Measurements from ENCODE around the gene CPZ. TPM values are rescaled to one million over a fixed set of nuclear protein-coding genes. Genes with fewer than 3 reads are reported as not detected.

CPZ gene
- total RNA-seq, 1 experiment from 2014 or later, result 4.1 TPM

DNA sequence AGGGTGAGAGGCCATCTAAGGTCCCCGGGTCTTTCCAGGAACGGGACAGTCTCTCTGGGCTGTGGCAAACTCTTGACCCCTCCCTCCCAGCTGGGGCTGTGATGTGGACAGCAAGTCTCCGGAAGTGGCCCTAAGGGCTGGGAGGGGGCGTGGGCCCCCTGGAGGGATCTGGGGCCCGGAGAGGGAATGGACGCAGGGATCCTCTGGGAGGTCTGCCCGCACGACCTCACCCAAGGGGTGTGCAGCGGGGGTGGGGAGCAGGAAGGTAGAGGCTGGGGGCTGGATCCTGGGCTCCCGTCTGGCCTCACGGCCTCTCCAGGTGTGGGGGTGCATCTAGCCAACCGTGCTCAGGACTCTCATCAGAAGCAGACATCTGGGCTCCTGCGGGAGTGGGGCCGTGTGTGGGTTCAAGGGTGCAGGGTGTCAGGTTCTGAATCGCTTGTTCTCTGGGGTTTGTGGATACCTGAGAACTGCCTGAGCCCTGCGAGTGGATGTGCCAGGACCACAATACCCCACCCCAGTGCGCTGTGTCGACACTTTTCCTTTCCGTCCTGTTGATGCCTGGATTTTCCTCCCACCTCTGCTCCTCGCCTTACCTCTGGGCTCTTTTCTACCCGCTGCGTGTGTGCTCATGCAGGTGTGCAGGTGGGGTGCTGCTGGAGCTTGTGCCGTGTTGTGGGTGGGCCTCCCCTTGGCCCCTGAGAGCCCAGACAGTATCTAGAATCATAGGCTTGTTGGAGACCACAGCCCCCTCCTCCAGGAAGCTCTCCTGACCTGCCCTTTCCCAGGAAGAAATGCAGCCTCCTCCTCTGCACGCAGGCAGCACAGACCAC is 915 bp downstream of the CPZ start:
- DNase-seq (ENCODE audit: low read depth), result no peak

GRCh38 chr4:8594097-8595038 is 1.8 kb downstream of the CPZ start:
- DNase-seq (ENCODE audit: low read depth), result peak; percentile 76

- no peak for DNase-seq (ENCODE audit: low read depth)
These were observed 2.9 kb downstream of the CPZ start for GRCh38 chr4:8595237-8596087.

DNA sequence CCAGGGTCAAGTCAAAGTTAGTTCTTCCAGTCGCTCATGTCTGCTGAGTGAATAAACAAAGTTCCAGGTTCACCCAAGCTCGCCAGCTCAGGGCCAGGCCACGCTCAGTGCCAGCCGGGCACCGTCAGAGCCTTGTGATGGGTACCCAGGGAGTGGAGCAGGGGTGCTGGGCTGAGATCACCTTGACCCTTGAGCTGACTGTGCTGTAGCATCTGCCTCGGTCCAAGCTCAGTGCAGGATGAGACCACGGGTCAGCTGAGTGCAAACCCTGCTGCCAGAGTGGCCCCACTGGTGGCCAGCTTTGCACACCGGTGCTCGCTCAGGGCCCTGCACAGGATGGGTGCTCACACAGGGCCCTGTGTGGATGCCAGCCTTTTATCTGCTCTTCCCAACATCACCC is 4.3 kb downstream of the CPZ start:
- DNase-seq (ENCODE audit: low read depth), result no peak

DNA sequence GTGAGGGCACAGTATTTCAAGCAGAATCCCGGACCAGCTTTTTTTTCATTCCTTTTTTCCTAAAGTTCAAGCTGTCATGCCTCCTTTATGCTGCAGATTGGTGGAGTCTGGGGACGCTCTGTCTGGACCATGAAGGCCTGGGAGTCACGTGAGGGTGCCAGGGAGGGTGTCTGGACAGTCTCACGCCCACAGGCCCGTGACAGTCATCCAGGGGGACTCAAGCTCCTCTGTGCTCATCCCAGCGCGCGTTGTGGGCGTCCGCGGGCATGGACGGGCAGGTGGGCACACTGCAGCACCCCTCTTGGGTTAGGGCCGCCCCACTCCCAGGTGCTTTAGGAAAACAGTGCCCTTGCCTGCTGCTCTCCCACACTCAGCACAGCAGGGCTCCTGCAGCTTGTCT is 4.8 kb downstream of the CPZ start:
- DNase-seq (ENCODE audit: low read depth), result no peak

GRCh38 chr4:8597791-8598190 is 5.2 kb downstream of the CPZ start:
- DNase-seq (ENCODE audit: low read depth), result no peak

DNA sequence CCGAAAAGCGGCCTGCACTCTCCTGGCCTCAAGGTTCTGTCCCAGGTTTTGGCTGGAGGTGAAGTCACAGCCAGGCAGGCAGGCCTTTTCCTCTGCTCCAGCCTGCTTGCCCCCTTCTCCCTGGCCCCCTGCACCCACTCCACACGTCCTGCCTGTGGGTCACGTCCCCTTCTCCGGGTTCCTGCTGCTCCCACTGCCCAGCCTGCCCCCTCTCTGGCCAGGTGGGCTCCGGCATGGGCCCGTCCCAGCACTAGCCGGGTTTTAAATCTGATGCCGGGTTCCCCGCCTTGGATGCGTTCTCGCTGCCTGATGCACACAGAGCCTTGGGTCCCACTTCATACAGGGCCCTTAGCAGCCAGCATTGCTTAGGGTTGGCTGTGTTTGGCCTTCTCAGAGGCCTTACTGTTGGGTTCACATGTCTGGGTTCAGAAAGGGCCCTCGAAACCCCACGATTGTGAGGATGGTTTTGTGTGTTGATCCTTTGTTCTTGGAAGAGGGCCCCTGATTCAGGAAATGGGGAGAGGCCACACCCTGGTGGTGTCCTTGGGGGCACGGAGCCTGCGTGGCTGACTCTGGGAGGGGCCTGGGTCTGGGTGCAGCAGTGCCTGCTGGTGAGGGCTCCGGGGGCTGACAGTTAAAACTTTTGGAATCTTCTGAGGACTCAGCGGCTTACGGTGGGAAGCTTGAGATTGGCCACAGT is 6.0 kb downstream of the CPZ start:
- DNase-seq (ENCODE audit: low read depth), result no peak

DNA sequence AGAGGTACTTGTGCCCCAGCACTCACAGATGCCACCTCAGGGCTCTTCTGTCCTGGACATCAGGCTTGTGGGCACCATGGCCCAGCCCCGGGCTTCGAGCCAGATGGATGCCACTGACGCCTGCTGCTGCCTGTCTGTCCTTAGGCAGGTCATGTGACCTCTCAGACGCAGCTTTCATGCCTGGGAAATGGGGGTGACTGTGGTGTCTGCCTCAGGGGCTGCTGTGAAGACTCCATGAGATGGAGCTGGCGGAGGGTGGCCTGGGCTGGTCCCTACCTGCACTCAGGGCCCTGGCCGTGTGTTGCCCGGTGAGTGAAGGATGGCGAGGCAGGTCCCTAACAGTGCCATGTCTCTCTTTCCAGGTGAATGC is 6.5 kb downstream of the CPZ start:
- no peak for DNase-seq (ENCODE audit: low read depth)

- peak; percentile 91 for DNase-seq (ENCODE audit: low read depth)
These were observed 7.1 kb downstream of the CPZ start for GRCh38 chr4:8599657-8600056.

- DNase-seq (ENCODE audit: low read depth), result no peak
These were observed 7.7 kb downstream of the CPZ start for GRCh38 chr4:8600266-8600665.

DNA sequence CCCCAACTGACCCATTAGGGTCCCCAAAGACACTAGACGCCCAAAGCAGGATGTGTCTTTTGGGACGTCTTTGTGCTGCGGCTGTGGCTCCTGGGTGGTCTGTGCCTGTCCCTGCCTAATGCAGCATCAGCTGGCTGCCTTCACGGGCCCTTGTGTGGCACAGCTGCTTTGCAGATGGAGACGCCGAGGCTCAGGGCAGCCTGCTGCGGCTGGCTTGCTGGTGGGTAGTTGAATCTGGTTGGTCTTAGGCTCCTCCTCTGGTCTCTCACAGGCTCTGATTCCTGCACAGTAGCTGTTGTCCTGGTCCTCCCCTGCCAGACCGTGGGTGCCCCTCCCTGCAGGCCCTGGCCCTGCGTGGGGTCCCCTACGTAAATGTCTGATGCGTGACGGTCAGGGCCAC is 8.1 kb downstream of the CPZ start:
- no peak for DNase-seq (ENCODE audit: low read depth)

DNA sequence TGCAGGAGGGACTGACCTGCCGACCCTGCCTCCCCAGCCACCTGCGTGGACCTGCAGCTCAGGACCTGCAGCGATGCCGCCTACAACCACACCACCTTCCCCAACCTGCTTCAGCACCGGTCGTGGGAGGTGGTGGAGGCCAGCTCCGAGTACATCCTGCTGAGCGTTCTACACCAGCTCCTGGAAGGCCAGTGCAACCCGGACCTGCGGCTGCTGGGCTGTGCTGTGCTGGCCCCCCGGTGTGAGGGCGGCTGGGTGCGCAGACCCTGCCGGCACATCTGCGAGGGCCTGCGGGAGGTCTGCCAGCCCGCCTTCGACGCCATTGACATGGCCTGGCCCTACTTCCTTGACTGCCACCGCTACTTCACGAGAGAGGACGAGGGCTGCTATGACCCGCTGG is 8.5 kb downstream of the CPZ start:
- no peak for DNase-seq (ENCODE audit: low read depth)

DNA sequence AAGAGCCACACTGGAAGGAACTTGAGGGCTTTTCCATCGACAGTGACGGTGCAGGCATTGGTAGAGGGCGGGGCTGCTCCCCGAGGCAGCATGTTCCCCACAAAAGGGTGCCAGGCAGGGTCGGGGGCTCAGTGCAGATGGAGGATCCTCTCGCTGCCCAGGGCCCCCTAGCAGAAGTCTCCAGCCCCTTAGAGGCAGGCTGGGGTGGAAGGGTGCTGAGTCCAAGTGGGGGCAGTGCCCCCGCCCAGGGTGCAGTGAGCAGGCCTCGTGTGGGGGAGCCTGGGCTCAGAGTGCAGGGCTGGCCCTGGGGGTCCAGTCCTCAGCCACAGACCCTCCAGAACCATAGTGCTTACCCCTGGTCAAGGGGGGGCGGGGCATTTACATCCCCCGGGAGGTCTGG is 9.0 kb downstream of the CPZ start:
- DNase-seq (ENCODE audit: low read depth), result no peak

DNA sequence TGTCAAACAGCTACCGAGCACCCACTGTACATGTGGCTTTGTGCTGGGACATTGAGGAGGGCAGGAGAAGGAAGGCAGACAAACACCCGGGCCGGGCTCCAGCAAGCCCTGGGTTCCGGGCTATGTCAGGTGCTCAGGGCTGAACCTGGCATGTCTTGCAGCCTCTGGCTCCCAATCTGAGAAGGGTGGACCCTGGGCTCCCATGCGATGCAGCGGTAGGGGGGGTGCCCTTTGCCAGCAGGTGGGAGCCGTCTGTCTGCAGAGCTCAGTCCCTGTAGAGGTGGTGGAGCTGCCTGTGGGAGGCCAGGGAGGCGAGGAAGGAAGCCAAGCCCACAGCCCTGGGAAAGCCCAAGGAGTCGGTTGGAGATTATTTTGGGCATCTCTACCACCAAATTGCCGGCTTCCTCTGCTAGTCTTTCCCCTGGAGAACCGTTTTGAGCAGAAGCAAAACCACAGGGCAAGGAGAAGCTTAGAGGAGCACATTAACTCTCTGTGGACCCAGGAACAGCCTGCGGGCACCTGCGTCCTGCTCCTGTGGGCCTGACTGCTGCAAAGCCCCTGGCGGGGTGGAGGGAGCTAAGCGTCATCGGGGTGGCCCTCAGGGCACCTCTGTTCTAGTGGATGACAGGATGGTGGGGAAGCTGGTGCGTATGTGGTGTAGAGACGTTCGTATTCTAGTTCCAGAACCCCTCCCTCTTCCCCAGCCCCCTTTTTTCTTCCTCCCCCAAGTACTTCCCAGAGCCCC is 10.3 kb downstream of the CPZ start:
- DNase-seq (ENCODE audit: low read depth), result no peak

DNA sequence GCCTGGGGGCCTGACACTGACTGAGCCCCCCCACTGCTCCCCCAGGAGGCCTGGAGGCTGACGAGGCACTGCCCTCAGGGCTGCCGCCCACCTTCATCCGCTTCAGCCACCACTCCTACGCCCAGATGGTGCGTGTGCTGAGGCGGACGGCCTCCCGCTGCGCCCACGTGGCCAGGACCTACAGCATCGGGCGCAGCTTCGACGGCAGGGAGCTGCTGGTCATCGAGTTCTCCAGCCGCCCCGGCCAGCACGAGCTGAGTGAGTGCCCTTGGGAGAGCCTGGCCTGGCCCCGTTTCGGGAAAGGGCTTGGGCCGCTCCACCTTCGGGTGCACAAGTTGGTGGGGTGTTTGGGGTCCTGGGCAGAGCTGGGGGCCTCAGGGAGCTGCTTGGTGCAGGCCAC is 11.4 kb downstream of the CPZ start:
- DNase-seq (ENCODE audit: low read depth), result no peak

GRCh38 chr4:8605289-8605688 is 12.7 kb downstream of the CPZ start:
- no peak for DNase-seq (ENCODE audit: low read depth)

GRCh38 chr4:8606476-8606875 is 13.9 kb downstream of the CPZ start:
- DNase-seq (ENCODE audit: low read depth), result no peak

DNA sequence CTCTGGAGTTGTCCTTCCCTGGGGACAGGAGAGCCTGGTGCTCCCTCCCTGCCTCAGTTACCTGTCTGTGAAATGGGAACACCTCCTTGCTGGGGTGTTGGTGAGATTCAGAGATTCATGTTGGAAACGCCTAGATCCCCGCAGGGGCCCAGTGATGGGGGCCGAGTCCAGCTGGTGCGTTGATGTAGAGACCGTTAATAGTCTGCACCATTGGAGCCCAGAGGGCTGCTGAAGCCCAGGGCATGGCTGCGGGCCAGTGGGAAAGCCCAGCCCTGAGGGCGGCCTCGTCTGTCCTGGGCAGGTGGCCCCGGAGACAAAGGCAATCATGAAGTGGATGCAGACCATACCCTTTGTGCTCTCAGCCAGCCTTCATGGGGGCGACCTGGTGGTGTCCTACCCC is 14.4 kb downstream of the CPZ start:
- no peak for DNase-seq (ENCODE audit: low read depth)

DNA sequence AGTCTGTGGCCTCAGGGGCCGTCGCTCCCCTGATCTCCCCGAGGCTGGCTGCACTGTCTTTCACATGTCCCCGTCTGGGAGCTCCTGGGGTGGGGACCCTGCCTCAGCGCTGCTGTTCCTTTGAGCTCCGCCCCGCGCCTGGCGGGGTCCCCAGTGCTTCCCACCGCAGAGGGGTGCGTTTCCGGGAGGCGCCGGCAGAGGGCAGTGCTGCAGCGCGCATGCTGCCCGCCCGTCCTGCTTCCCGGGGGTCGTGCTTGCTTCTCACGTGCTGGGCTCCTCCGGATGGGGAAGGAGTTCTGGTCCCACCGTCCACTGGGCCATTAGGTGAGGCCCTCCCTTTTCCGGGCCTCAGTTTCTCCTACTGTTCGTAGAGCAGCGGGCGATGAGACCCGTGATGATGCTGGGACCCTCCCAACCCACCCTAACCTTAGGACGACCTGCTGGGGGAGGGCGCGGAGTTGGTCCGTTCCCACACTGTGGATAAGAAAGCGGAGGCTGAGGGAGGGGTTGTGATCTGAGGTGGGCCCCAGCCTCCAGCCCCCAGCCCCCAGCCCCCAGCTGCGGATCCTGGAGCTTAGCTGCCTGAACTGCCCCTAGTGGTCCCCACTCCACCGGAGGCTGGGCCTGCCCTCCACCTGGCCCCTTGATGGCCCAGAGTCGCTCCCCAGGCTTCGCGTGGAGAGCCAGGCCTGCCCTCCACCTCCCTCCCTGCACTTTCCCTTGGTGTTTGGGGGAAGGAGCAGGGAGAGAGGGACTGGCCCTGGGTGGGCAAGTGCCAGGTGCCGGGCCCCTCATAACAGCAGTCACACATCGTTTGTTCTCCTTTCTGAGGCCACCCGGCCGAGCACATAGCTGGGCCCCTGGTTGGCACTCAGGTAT is 15.3 kb downstream of the CPZ start:
- no peak for DNase-seq (ENCODE audit: low read depth)

All from LHCN-M2 (cell line).